Measurements from ENCODE around the gene ETV5.

Gene ETV5

DNA sequence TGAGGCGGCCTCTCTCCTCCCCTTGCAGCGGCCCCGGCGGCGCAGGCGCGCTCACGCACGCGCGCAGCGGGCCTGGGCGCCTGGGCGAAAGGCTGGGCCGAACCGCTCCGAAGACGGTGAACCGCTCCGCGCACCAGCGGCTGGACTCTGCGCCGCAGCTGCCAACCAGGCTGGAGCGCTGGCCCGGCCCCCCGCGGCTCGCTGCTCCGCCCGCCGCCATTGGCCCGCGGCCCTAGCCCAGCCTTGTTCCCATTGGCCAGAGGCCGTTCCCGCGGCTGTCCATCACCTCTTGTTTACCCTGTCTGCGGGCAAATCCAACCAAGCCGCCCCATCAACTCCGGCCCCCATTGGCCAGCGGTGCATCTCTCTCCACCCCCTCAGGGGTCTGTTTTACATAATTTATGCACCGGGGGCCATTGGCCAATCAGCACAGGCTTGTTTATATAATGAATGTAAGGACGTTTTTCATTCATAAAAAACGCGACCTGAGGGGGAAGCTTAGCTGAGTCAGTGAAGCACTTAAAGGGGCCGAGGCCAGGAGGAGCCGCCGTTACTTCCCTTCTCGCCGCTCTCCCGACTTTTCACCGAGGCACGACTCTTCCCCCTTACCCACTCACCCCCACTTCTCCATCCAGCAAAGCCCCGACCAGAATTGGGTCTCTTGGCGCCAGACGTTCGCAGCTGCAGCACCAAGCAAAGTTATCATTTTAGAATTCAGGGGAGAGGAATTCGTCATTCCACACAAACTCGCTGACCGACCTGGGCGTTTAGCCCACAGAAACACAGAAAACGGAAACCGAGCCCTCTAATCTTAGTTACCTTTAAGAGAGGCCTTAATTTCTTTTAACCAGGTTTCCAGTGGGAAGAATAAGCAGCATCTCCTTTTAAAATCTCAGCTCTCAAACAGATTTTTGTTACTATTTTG, at the start of gene ETV5:
ETV5 (minus strand) TSS at position 149 of the 925 bp plus-strand sequence. CDS start 3,221 bp downstream, outside the sequence.
- TF ChIP-seq GLIS3 (CRISPR knock-in tag; IDR thresholded peaks at IDR 0.05) (0 out of 2 replicates have a peak, but pooled peaks have one; percentile 30), POU6F1 (CRISPR knock-in tag; IDR thresholded peaks at IDR 0.05; ENCODE audit: borderline replicate concordance, low read depth) (no peak)
- ATAC-seq: peak; percentile 88

GRCh38 chr3:186154641-186155040, 45.8 kb upstream of the ETV5 start:
- no peak for ATAC-seq

GRCh38 chr3:186152889-186153292, 44.0 kb upstream of the ETV5 start:
- TF ChIP-seq TCF4 (CRISPR knock-in tag; IDR thresholded peaks at IDR 0.05; ENCODE audit: borderline replicate concordance) (no peak), ARNTL (CRISPR knock-in tag; IDR thresholded peaks at IDR 0.05; ENCODE audit: borderline replicate concordance, low read depth) (no peak), POU6F1 (CRISPR knock-in tag; IDR thresholded peaks at IDR 0.05; ENCODE audit: borderline replicate concordance, low read depth) (no peak), GLIS3 (CRISPR knock-in tag; IDR thresholded peaks at IDR 0.05) (no peak), ZNF565 (CRISPR knock-in tag; conservative IDR thresholded peaks at IDR 0.05; ENCODE audit: low read depth) (no peak), RARB (CRISPR knock-in tag; IDR thresholded peaks at IDR 0.05) (no peak), ZNF70 (CRISPR knock-in tag; IDR thresholded peaks at IDR 0.05) (no peak), SNAI2 (CRISPR knock-in tag; IDR thresholded peaks at IDR 0.05) (no peak), OSR1 (CRISPR knock-in tag; IDR thresholded peaks at IDR 0.05) (no peak), ISL1 (CRISPR knock-in tag; IDR thresholded peaks at IDR 0.05) (no peak), TSHZ2 (CRISPR knock-in tag; IDR thresholded peaks at IDR 0.05) (no peak), PPARA (CRISPR knock-in tag; IDR thresholded peaks at IDR 0.05; ENCODE audit: borderline replicate concordance) (no peak), ZFP3 (CRISPR knock-in tag; IDR thresholded peaks at IDR 0.05) (no peak)
- TF ChIP-seq, protein P1, sequence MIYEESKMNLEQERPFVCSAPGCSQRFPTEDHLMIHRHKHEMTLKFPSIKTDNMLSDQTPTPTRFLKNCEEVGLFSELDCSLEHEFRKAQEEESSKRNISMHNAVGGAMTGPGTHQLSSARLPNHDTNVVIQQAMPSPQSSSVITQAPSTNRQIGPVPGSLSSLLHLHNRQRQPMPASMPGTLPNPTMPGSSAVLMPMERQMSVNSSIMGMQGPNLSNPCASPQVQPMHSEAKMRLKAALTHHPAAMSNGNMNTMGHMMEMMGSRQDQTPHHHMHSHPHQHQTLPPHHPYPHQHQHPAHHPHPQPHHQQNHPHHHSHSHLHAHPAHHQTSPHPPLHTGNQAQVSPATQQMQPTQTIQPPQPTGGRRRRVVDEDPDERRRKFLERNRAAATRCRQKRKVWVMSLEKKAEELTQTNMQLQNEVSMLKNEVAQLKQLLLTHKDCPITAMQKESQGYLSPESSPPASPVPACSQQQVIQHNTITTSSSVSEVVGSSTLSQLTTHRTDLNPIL (CRISPR knock-in tag; IDR thresholded peaks at IDR 0.05; ENCODE audit: low read depth): no peak
- ATAC-seq: no peak

More at GRCh38 chr3:186154641-186155040, 45.8 kb upstream of the ETV5 start:
- TF ChIP-seq TCF4 (CRISPR knock-in tag; IDR thresholded peaks at IDR 0.05; ENCODE audit: borderline replicate concordance): no peak
- no peak for TF ChIP-seq ZNF70 (CRISPR knock-in tag; IDR thresholded peaks at IDR 0.05)
- TF ChIP-seq ZFP30 (CRISPR knock-in tag; IDR thresholded peaks at IDR 0.05): no peak
- TF ChIP-seq, protein P1 (CRISPR knock-in tag; IDR thresholded peaks at IDR 0.05; ENCODE audit: low read depth): no peak
- TF ChIP-seq ARNTL (CRISPR knock-in tag; IDR thresholded peaks at IDR 0.05; ENCODE audit: borderline replicate concordance, low read depth): no peak
- TF ChIP-seq OSR1 (CRISPR knock-in tag; IDR thresholded peaks at IDR 0.05): no peak
- TF ChIP-seq SNAI2 (CRISPR knock-in tag; IDR thresholded peaks at IDR 0.05): no peak
- TF ChIP-seq CSDC2 (CRISPR knock-in tag; IDR thresholded peaks at IDR 0.05): no peak
- no peak for TF ChIP-seq POU6F1 (CRISPR knock-in tag; IDR thresholded peaks at IDR 0.05; ENCODE audit: borderline replicate concordance, low read depth)
- TF ChIP-seq, protein P2, sequence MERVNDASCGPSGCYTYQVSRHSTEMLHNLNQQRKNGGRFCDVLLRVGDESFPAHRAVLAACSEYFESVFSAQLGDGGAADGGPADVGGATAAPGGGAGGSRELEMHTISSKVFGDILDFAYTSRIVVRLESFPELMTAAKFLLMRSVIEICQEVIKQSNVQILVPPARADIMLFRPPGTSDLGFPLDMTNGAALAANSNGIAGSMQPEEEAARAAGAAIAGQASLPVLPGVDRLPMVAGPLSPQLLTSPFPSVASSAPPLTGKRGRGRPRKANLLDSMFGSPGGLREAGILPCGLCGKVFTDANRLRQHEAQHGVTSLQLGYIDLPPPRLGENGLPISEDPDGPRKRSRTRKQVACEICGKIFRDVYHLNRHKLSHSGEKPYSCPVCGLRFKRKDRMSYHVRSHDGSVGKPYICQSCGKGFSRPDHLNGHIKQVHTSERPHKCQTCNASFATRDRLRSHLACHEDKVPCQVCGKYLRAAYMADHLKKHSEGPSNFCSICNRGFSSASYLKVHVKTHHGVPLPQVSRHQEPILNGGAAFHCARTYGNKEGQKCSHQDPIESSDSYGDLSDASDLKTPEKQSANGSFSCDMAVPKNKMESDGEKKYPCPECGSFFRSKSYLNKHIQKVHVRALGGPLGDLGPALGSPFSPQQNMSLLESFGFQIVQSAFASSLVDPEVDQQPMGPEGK (CRISPR knock-in tag; IDR thresholded peaks at IDR 0.05; ENCODE audit: borderline replicate concordance): no peak
